ENCODE data around the gene ETS1. TPM values are rescaled to one million over a fixed set of nuclear protein-coding genes. Genes with fewer than 3 reads are reported as not detected.

Gene ETS1
- polyA plus RNA-seq, 2 of the 4 experiments (the other 2 are of a cell fraction), result 14.5 to 18.8 TPM

DNA sequence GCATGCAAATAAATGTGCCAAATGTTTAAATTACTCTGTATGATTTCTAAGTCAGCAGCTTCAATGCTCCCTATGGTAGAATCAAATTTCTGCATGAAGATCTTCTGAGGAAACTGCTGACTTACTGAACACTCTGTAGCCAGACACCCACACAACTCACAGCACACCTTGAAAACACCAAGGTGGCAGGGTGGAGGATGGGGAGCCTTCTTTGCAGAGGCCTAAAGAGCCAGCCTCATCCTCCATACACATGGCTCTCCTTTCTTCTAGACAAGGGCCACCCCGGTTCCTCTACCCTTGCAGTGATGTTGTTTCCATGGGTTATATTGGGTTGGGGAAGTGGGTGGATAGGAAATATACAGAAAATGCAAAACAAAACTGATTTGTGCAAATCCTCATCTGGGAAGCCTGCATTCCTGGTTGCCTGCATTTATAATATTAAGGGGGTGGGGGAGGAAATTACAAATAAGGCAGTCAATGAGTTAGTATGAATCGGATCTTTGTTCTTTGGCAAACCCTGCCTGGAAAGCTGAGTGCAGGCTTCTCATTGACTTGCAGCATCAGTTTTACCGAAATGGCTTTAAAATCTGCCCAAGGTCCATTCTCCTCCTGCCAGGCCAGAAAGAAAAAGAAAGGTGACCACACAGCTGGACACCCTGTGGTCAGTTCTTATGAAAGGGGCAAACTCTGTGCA lies 15.8 kb upstream of the ETS1 start:
- H3K4me1 ChIP-seq, result no peaks in the 10 kb centered on the region
- ATAC-seq (no peak), FAIRE-seq (no peak), DNase-seq (ENCODE audit: low read depth in 1 of 2, low spot score in 1 of 2) (no peak)
- H3K27ac ChIP-seq, result no peak overlapping the region
- H3K9me3 ChIP-seq, result no peaks in the 10 kb centered on the region
- POLR2A ChIA-PET, result no interaction called here
- TF ChIP-seq ELK1 (IDR thresholded peaks at IDR 0.05; ENCODE audit: low read depth, low read length) (no peak), KDM5A (IDR thresholded peaks at IDR 0.05) (no peak), HOXB13 (CRISPR knock-in tag; IDR thresholded peaks at IDR 0.05; ENCODE audit: low read depth) (no peak), RCOR1 (IDR thresholded peaks at IDR 0.05; ENCODE audit: low read depth, low read length) (no peak), BCL3 (IDR thresholded peaks at IDR 0.05) (no peak)
- no peak overlapping the region for H3K4me3 ChIP-seq
- H3K4me2 ChIP-seq, result no peak overlapping the region
- 60% methylated on average over 3 of the region's 3 CpGs for WGBS (ENCODE audit: missing lambda C conversion rate)
- CTCF ChIA-PET, result interaction anchor here (1.9 kb wide), 1 partner anchor 431 kb away, joined by 5 read pairs; no protein-coding TSS in a partner anchor

GRCh38 chr11:128599729-128600128 lies 12.4 kb upstream of the ETS1 start:
- ChIA-PET CTCF (no interaction called here), POLR2A (no interaction called here)
- Histone ChIP-seq H3K9me3 (no peaks in the 10 kb centered on the region), H3K4me2 (no peak overlapping the region), H3K4me3 (no peak overlapping the region), H3K4me1 (no peaks in the 10 kb centered on the region), H3K27ac (no peak overlapping the region)
- DNase-seq (ENCODE audit: low read depth in 1 of 2, low spot score in 1 of 2), result no peak
- ATAC-seq, result no peak
- FAIRE-seq, result no peak
- 0% methylated on average over 1 of the region's 1 CpG for WGBS (ENCODE audit: missing lambda C conversion rate)
- no peak for TF ChIP-seq RAD21 (conservative IDR thresholded peaks at IDR 0.05 in 1 of 2, IDR thresholded peaks at IDR 0.05 in 1 of 2)
- TF ChIP-seq FOSL2 (IDR thresholded peaks at IDR 0.05), result no peak
- TF ChIP-seq FOSL2 (CRISPR knock-in tag; IDR thresholded peaks at IDR 0.05), result no peak

DNA sequence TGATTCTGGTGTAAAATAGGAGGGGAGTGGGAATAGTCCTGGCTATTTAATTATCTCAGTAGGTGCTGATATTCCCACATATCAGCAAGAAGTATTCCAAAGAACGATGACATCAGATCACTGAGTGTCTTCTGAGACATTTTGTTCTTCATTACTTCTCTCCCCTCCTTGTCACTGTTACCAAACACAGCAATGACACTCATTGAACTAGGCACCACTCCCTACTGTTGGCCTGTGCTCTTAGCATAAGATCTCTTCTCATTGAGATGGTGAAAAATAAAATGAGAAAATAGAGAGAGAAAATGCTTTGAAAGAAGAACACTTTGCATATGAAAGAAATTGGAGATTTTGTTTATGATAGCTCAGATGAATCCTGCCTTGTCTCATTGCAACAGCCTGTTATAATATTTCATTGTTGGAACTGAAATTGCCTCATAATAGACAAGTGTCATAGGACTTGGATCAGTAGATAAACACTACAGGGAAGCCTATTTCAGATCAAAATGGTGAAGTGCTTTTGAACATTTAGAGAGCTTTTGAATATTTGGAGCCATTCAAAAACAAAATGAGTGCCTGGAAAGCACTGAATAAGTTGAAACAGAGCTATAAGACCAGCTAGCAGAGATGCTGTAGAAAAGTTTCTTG lies 11.3 kb upstream of the ETS1 start:
- 24% methylated on average over 1 of the region's 1 CpG for WGBS (ENCODE audit: missing lambda C conversion rate)

More for the DNA sequence above, 11.3 kb upstream of the ETS1 start:
- no peaks in the 10 kb centered on the region for H3K4me1 ChIP-seq
- no peak for ATAC-seq
- no peak overlapping the region for H3K4me2 ChIP-seq
- H3K4me3 ChIP-seq, result no peak overlapping the region
- ChIA-PET CTCF (no interaction called here), POLR2A (no interaction called here)
- no peaks in the 10 kb centered on the region for H3K9me3 ChIP-seq
- H3K27ac ChIP-seq, result no peak overlapping the region
- no peak for FAIRE-seq
- DNase-seq (ENCODE audit: low read depth in 1 of 2, low spot score in 1 of 2), result no peak
- TF ChIP-seq RARB (CRISPR knock-in tag; IDR thresholded peaks at IDR 0.05), result no peak
- TF ChIP-seq FOSB (CRISPR knock-in tag; IDR thresholded peaks at IDR 0.05), result no peak
- TF ChIP-seq REST (IDR thresholded peaks at IDR 0.05), result no peak
- no peak for TF ChIP-seq JUNB (IDR thresholded peaks at IDR 0.05)
- TF ChIP-seq MYC (IDR thresholded peaks at IDR 0.05; ENCODE audit: borderline replicate concordance, low read length), result no peak

All from A549 (cell line).